Measurements from ENCODE around the gene MACF1.

GRCh38 chr1:39178541-39179431 is 25.7 kb upstream of the MACF1 start:
- TF ChIP-seq, protein P1, sequence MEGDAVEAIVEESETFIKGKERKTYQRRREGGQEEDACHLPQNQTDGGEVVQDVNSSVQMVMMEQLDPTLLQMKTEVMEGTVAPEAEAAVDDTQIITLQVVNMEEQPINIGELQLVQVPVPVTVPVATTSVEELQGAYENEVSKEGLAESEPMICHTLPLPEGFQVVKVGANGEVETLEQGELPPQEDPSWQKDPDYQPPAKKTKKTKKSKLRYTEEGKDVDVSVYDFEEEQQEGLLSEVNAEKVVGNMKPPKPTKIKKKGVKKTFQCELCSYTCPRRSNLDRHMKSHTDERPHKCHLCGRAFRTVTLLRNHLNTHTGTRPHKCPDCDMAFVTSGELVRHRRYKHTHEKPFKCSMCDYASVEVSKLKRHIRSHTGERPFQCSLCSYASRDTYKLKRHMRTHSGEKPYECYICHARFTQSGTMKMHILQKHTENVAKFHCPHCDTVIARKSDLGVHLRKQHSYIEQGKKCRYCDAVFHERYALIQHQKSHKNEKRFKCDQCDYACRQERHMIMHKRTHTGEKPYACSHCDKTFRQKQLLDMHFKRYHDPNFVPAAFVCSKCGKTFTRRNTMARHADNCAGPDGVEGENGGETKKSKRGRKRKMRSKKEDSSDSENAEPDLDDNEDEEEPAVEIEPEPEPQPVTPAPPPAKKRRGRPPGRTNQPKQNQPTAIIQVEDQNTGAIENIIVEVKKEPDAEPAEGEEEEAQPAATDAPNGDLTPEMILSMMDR (IDR thresholded peaks at IDR 0.05), result no peak
- no peak for TF ChIP-seq POLR2A (IDR thresholded peaks at IDR 0.05)
